ENCODE data around the gene PAQR9. TPM values are rescaled to one million over a fixed set of nuclear protein-coding genes. Genes with fewer than 3 reads are reported as not detected.
"Not testable (repeated sequence)": the region's sequence is repeated elsewhere in the genome, so short reads cannot be mapped to it uniquely, and the experiment has no call there.

PAQR9 gene
- polyA plus RNA-seq, 4 donors, result not detected

- no peak for FAIRE-seq
- WGBS, 3 donors, result 0 to 1% (median 1%) methylated on average over 15 of the region's 15 CpGs
- Histone ChIP-seq H3K36me3 (ENCODE audit: control insufficient read depth in 3 of 3, insufficient read depth in 2 of 3, low read depth in 1 of 3, low read length in 3 of 3) (no peaks in the 10 kb centered on the region), H3K4me3 (ENCODE audit: low read depth in 1 of 3, low read length in 3 of 3) (peak overlapping the region; percentile 38 to 96 (median 73)), H3K4me1 (ENCODE audit: control insufficient read depth in 3 of 3, insufficient read depth in 2 of 3, low read depth in 1 of 3, low read length in 2 of 3) (peaks cover 0 to 10% (median 7%) of the 10 kb centered on the region in 3 donors), H3K27ac (ENCODE audit: low read depth in 1 of 3, low read length in 2 of 3) (peak overlapping the region; percentile 77 to 89 (median 84)), H3K27me3 (ENCODE audit: control insufficient read depth in 3 of 3, insufficient read depth in 3 of 3, low read length in 3 of 3) (no peaks in the 10 kb centered on the region), H3K9me3 (ENCODE audit: control insufficient read depth in 2 of 2, insufficient read depth in 1 of 2, low read depth in 1 of 2, low read length in 1 of 2) (no peaks in the 10 kb centered on the region)
- DNase-seq, result no peak
Measured at GRCh38 chr3:143001034-143001368, 37.5 kb upstream of the PAQR9 start.

GRCh38 chr3:143000528-143000927 lies 37.1 kb upstream of the PAQR9 start:
- no peak for FAIRE-seq
- Histone ChIP-seq H3K36me3 (ENCODE audit: control insufficient read depth in 3 of 3, insufficient read depth in 2 of 3, low read depth in 1 of 3, low read length in 3 of 3) (no peaks in the 10 kb centered on the region), H3K4me3 (ENCODE audit: low read depth in 1 of 3, low read length in 3 of 3) (peak overlapping the region in 2 of 3 donors; percentile 73 to 96), H3K27me3 (ENCODE audit: control insufficient read depth in 3 of 3, insufficient read depth in 3 of 3, low read length in 3 of 3) (no peaks in the 10 kb centered on the region), H3K4me1 (ENCODE audit: control insufficient read depth in 3 of 3, insufficient read depth in 2 of 3, low read depth in 1 of 3, low read length in 2 of 3) (peaks cover 0 to 10% (median 7%) of the 10 kb centered on the region in 3 donors), H3K27ac (ENCODE audit: low read depth in 1 of 3, low read length in 2 of 3) (peak overlapping the region; percentile 77 to 89 (median 84)), H3K9me3 (ENCODE audit: control insufficient read depth in 2 of 2, insufficient read depth in 1 of 2, low read depth in 1 of 2, low read length in 1 of 2) (no peaks in the 10 kb centered on the region)
- 5 to 23% (median 20%) methylated on average over 10 of the region's 10 CpGs for WGBS, 3 donors
- DNase-seq, result peak; percentile 43 to 44

GRCh38 chr3:142999881-143000280 lies 36.4 kb upstream of the PAQR9 start:
- DNase-seq (no peak), FAIRE-seq (no peak)
- H3K27ac ChIP-seq (ENCODE audit: low read depth in 1 of 3, low read length in 2 of 3), result peak overlapping the region in 1 of 3 donors; percentile 89
- no peaks in the 10 kb centered on the region for H3K27me3 ChIP-seq (ENCODE audit: control insufficient read depth in 3 of 3, insufficient read depth in 3 of 3, low read length in 3 of 3)
- WGBS, 3 donors, result 70 to 85% (median 79%) methylated on average over 4 of the region's 4 CpGs
- H3K4me1 ChIP-seq (ENCODE audit: control insufficient read depth in 3 of 3, insufficient read depth in 2 of 3, low read depth in 1 of 3, low read length in 2 of 3), result peaks cover 0 to 10% (median 7%) of the 10 kb centered on the region in 3 donors
- no peaks in the 10 kb centered on the region for H3K9me3 ChIP-seq (ENCODE audit: control insufficient read depth in 2 of 2, insufficient read depth in 1 of 2, low read depth in 1 of 2, low read length in 1 of 2)
- H3K36me3 ChIP-seq (ENCODE audit: control insufficient read depth in 3 of 3, insufficient read depth in 2 of 3, low read depth in 1 of 3, low read length in 3 of 3), result no peaks in the 10 kb centered on the region
- peak overlapping the region in 1 of 3 donors; percentile 73 for H3K4me3 ChIP-seq (ENCODE audit: low read depth in 1 of 3, low read length in 3 of 3)

GRCh38 chr3:142998439-142998838 lies 35.0 kb upstream of the PAQR9 start:
- 86 to 94% (median 92%) methylated on average over 3 of the region's 3 CpGs for WGBS, 3 donors
- H3K27ac ChIP-seq (ENCODE audit: low read depth in 1 of 3, low read length in 2 of 3), result no peak overlapping the region
- peaks cover 0 to 9% (median 7%) of the 10 kb centered on the region in 3 donors for H3K4me1 ChIP-seq (ENCODE audit: control insufficient read depth in 3 of 3, insufficient read depth in 2 of 3, low read depth in 1 of 3, low read length in 2 of 3)
- DNase-seq (no peak), FAIRE-seq (no peak)
- H3K27me3 ChIP-seq (ENCODE audit: control insufficient read depth in 3 of 3, insufficient read depth in 3 of 3, low read length in 3 of 3), result no peaks in the 10 kb centered on the region
- H3K9me3 ChIP-seq (ENCODE audit: control insufficient read depth in 2 of 2, insufficient read depth in 1 of 2, low read depth in 1 of 2, low read length in 1 of 2), result no peaks in the 10 kb centered on the region
- no peak overlapping the region for H3K4me3 ChIP-seq (ENCODE audit: low read depth in 1 of 3, low read length in 3 of 3)
- no peaks in the 10 kb centered on the region for H3K36me3 ChIP-seq (ENCODE audit: control insufficient read depth in 3 of 3, insufficient read depth in 2 of 3, low read depth in 1 of 3, low read length in 3 of 3)

- FAIRE-seq, result no peak
Measured at GRCh38 chr3:142997330-142997729, 33.9 kb upstream of the PAQR9 start.

GRCh38 chr3:142993958-142994442 lies 30.5 kb upstream of the PAQR9 start:
- WGBS, 3 donors, result 15 to 19% (median 16%) methylated on average over 4 of the region's 4 CpGs
- FAIRE-seq, result no peak

More at GRCh38 chr3:142997330-142997729, 33.9 kb upstream of the PAQR9 start:
- no peaks in the 10 kb centered on the region for H3K9me3 ChIP-seq (ENCODE audit: control insufficient read depth in 2 of 2, insufficient read depth in 1 of 2, low read depth in 1 of 2, low read length in 1 of 2)
- no peak overlapping the region for H3K27ac ChIP-seq (ENCODE audit: low read depth in 1 of 3, low read length in 2 of 3)
- WGBS, 3 donors, result 18 to 33% (median 25%) methylated on average over 2 of the region's 2 CpGs
- H3K4me3 ChIP-seq (ENCODE audit: low read depth in 1 of 3, low read length in 3 of 3), result no peak overlapping the region
- peaks cover 0 to 7% (median 5%) of the 10 kb centered on the region in 3 donors for H3K4me1 ChIP-seq (ENCODE audit: control insufficient read depth in 3 of 3, insufficient read depth in 2 of 3, low read depth in 1 of 3, low read length in 2 of 3)
- H3K36me3 ChIP-seq (ENCODE audit: control insufficient read depth in 3 of 3, insufficient read depth in 2 of 3, low read depth in 1 of 3, low read length in 3 of 3), result no peaks in the 10 kb centered on the region
- no peak for DNase-seq
- H3K27me3 ChIP-seq (ENCODE audit: control insufficient read depth in 3 of 3, insufficient read depth in 3 of 3, low read length in 3 of 3), result no peaks in the 10 kb centered on the region

GRCh38 chr3:142992323-142992722 lies 28.8 kb upstream of the PAQR9 start:
- no peak overlapping the region for H3K27ac ChIP-seq (ENCODE audit: low read depth in 1 of 3, low read length in 2 of 3)
- H3K9me3 ChIP-seq (ENCODE audit: control insufficient read depth in 2 of 2, insufficient read depth in 1 of 2, low read depth in 1 of 2, low read length in 1 of 2), result no peaks in the 10 kb centered on the region
- WGBS, 3 donors, result 84 to 86% (median 86%) methylated on average over 7 of the region's 7 CpGs
- no peaks in the 10 kb centered on the region for H3K4me1 ChIP-seq (ENCODE audit: control insufficient read depth in 3 of 3, insufficient read depth in 2 of 3, low read depth in 1 of 3, low read length in 2 of 3)
- no peak for FAIRE-seq
- H3K4me3 ChIP-seq (ENCODE audit: low read depth in 1 of 3, low read length in 3 of 3), result no peak overlapping the region
- H3K27me3 ChIP-seq (ENCODE audit: control insufficient read depth in 3 of 3, insufficient read depth in 3 of 3, low read length in 3 of 3), result no peaks in the 10 kb centered on the region
- DNase-seq, result no peak
- no peaks in the 10 kb centered on the region for H3K36me3 ChIP-seq (ENCODE audit: control insufficient read depth in 3 of 3, insufficient read depth in 2 of 3, low read depth in 1 of 3, low read length in 3 of 3)

More at GRCh38 chr3:142993958-142994442, 30.5 kb upstream of the PAQR9 start:
- Histone ChIP-seq H3K9me3 (ENCODE audit: control insufficient read depth in 2 of 2, insufficient read depth in 1 of 2, low read depth in 1 of 2, low read length in 1 of 2) (no peaks in the 10 kb centered on the region), H3K27me3 (ENCODE audit: control insufficient read depth in 3 of 3, insufficient read depth in 3 of 3, low read length in 3 of 3) (no peaks in the 10 kb centered on the region), H3K4me1 (ENCODE audit: control insufficient read depth in 3 of 3, insufficient read depth in 2 of 3, low read depth in 1 of 3, low read length in 2 of 3) (no peaks in the 10 kb centered on the region), H3K27ac (ENCODE audit: low read depth in 1 of 3, low read length in 2 of 3) (no peak overlapping the region), H3K36me3 (ENCODE audit: control insufficient read depth in 3 of 3, insufficient read depth in 2 of 3, low read depth in 1 of 3, low read length in 3 of 3) (no peaks in the 10 kb centered on the region), H3K4me3 (ENCODE audit: low read depth in 1 of 3, low read length in 3 of 3) (no peak overlapping the region)
- DNase-seq, result peak; percentile 53 to 73

GRCh38 chr3:142990721-142991120 lies 27.2 kb upstream of the PAQR9 start:
- Histone ChIP-seq H3K27me3 (ENCODE audit: control insufficient read depth in 3 of 3, insufficient read depth in 3 of 3, low read length in 3 of 3) (no peaks in the 10 kb centered on the region), H3K27ac (ENCODE audit: low read depth in 1 of 3, low read length in 2 of 3) (no peak overlapping the region), H3K4me3 (ENCODE audit: low read depth in 1 of 3, low read length in 3 of 3) (no peak overlapping the region), H3K9me3 (ENCODE audit: control insufficient read depth in 2 of 2, insufficient read depth in 1 of 2, low read depth in 1 of 2, low read length in 1 of 2) (no peaks in the 10 kb centered on the region), H3K36me3 (ENCODE audit: control insufficient read depth in 3 of 3, insufficient read depth in 2 of 3, low read depth in 1 of 3, low read length in 3 of 3) (no peaks in the 10 kb centered on the region), H3K4me1 (ENCODE audit: control insufficient read depth in 3 of 3, insufficient read depth in 2 of 3, low read depth in 1 of 3, low read length in 2 of 3) (no peaks in the 10 kb centered on the region)
- WGBS, 3 donors, result 60 to 79% (median 65%) methylated on average over 5 of the region's 5 CpGs
- DNase-seq (no peak), FAIRE-seq (no peak)

- H3K27me3 ChIP-seq (ENCODE audit: control insufficient read depth in 3 of 3, insufficient read depth in 3 of 3, low read length in 3 of 3); H3K27ac ChIP-seq (ENCODE audit: low read depth in 1 of 3, low read length in 2 of 3); H3K4me3 ChIP-seq (ENCODE audit: low read depth in 1 of 3, low read length in 3 of 3); H3K9me3 ChIP-seq (ENCODE audit: control insufficient read depth in 2 of 2, insufficient read depth in 1 of 2, low read depth in 1 of 2, low read length in 1 of 2); H3K4me1 ChIP-seq (ENCODE audit: control insufficient read depth in 3 of 3, insufficient read depth in 2 of 3, low read depth in 1 of 3, low read length in 2 of 3); DNase-seq; FAIRE-seq; H3K36me3 ChIP-seq (ENCODE audit: control insufficient read depth in 3 of 3, insufficient read depth in 2 of 3, low read depth in 1 of 3, low read length in 3 of 3): not testable (repeated sequence)
- 100% methylated on average over 2 of the region's 3 CpGs; no CpG with 5 or more reads in 2 of the 3 donors for WGBS, 3 donors
Measured at GRCh38 chr3:142988826-142989225, 25.4 kb upstream of the PAQR9 start.
